Uterus (tissue), 2 donors: ENCODE measurements around the gene THSD4.

Experiments used
- POLR2A ChIP-seq, 2 donors: fragments of 450-650 bp; IDR thresholded peaks; one replicate each; pipeline ENCODE4 v1.6.1; 2016; ENCODE audit warnings: antibody characterized with exemption in 2 of 2, mild to moderate bottlenecking in 1 of 2, moderate library complexity in 1 of 2
- TF ChIP-seq, protein P1 (sequence below), 4 experiments: fragments of 200-600 bp in 2 of 4; fragments of 450-650 bp in 2 of 4; sonication (generic) in 2 of 4; IDR thresholded peaks; one replicate each; pipeline ENCODE4 v1.5.1; 2016 to 2019; ENCODE audit warnings: antibody characterized with exemption in 4 of 4, mild to moderate bottlenecking in 2 of 4, moderate library complexity in 1 of 4

DNA sequence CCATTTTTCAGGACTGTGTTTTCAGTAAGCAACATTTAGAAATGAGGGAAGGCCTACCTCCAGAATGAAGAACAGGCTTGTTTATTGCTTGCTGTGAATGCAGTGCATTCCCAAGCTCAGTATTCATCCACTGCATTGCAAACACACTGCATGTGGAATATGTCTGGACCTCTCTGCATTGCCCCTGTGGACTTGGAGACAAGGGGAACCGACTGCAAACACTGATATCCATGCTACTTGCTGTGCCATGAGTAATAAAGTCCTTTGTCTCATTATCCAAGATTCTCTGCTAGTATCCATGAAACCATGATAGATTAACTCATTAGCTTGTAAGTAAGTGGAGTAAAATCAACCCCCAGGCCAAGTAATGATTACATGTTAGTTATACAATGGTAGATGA is 393.9 kb downstream of the THSD4 start:
- TF ChIP-seq, protein P1, sequence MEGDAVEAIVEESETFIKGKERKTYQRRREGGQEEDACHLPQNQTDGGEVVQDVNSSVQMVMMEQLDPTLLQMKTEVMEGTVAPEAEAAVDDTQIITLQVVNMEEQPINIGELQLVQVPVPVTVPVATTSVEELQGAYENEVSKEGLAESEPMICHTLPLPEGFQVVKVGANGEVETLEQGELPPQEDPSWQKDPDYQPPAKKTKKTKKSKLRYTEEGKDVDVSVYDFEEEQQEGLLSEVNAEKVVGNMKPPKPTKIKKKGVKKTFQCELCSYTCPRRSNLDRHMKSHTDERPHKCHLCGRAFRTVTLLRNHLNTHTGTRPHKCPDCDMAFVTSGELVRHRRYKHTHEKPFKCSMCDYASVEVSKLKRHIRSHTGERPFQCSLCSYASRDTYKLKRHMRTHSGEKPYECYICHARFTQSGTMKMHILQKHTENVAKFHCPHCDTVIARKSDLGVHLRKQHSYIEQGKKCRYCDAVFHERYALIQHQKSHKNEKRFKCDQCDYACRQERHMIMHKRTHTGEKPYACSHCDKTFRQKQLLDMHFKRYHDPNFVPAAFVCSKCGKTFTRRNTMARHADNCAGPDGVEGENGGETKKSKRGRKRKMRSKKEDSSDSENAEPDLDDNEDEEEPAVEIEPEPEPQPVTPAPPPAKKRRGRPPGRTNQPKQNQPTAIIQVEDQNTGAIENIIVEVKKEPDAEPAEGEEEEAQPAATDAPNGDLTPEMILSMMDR (IDR thresholded peaks at IDR 0.05) = no peak
- no peak for TF ChIP-seq POLR2A (IDR thresholded peaks at IDR 0.05)
